ENCODE data around the gene TPP1.

The TPP1 gene

DNA sequence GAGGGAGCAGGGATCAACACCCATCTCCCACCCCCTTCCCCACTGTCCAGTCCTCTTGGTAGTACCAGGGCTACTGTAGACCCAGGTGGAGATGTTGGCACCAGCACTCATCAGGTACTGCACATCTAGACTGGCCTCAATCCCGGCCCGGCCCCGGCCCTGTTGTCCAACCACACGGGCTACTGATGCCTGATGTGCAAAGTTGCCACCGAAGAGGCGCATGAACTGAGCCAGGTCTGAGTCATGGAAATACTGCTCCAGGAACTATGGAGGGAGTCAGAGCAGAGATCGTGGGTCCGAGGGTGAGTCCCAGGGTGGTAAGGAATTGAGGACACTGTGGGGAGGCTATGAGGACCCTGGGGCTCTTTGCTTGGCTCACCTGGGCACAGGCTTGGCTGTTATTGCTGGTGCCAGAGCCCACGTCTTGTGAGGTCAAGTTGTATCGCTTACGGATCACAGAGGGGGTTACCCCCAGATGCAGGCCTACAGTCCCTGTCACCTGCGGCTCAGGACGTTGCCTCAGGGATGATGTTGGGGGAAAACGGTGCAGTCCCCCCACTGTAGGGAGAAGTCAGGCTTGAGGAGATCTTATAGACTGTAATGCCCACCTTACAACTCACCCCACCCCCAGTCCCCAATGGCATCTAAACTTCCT, 2.5 kb downstream of the TPP1 start:
- no peaks in the 10 kb centered on the region for H3K27me3 ChIP-seq (ENCODE audit: control insufficient read depth, insufficient read depth, low read length)
- H3K4me1 ChIP-seq (ENCODE audit: control insufficient read depth, insufficient read depth, low read length) = peaks cover 27% of the 10 kb centered on the region
- H3K27ac ChIP-seq (ENCODE audit: low read depth, low read length) = no peak overlapping the region
- no peak overlapping the region for H3K9ac ChIP-seq (ENCODE audit: low read depth, low read length)
- H3K9me3 ChIP-seq (ENCODE audit: control insufficient read depth, insufficient read depth, low read length) = no peaks in the 10 kb centered on the region
- no peak overlapping the region for H3K4me3 ChIP-seq (ENCODE audit: low read depth, low read length)
- peaks cover 31% of the 10 kb centered on the region for H3K36me3 ChIP-seq (ENCODE audit: control insufficient read depth, insufficient read depth, low read length)

DNA sequence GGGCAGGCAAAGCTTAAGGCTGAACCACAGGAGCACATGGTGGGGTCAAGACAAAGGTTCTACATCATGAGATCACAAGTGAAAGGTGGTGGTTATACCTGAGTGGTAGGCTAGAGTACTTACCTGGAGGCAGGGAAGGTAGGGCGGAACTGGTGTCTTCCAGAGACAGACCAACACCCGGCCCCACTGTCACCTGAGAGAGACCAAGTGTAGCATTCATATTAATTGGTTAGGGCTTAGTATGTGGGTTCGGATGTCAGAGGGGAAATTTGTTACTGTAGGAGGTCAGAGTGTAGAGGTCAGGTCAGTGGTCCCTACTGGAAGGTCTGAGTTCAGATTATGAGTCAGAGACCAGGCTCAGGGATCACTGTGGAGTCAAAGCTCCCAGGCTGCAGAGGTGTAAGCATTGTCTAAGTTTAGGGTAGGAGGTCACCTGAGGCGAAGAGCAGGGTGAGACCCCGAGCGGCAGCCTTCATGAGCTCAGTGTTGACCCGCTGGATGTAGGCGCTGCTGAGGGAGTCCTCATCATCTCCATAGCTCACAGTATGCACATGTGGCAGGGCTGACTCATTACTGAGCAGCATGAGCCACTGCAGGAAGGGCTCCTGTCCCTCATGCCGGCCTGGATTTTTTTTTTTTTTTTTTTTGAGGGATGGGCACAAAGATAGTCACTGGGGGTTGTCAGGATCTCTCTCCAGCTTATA, 3.2 kb downstream of the TPP1 start:
- Histone ChIP-seq H3K4me3 (ENCODE audit: low read depth, low read length) (no peak overlapping the region), H3K27me3 (ENCODE audit: control insufficient read depth, insufficient read depth, low read length) (no peaks in the 10 kb centered on the region), H3K27ac (ENCODE audit: low read depth, low read length) (no peak overlapping the region), H3K9ac (ENCODE audit: low read depth, low read length) (no peak overlapping the region), H3K36me3 (ENCODE audit: control insufficient read depth, insufficient read depth, low read length) (peaks cover 35% of the 10 kb centered on the region), H3K4me1 (ENCODE audit: control insufficient read depth, insufficient read depth, low read length) (peaks cover 27% of the 10 kb centered on the region), H3K9me3 (ENCODE audit: control insufficient read depth, insufficient read depth, low read length) (no peaks in the 10 kb centered on the region)

DNA sequence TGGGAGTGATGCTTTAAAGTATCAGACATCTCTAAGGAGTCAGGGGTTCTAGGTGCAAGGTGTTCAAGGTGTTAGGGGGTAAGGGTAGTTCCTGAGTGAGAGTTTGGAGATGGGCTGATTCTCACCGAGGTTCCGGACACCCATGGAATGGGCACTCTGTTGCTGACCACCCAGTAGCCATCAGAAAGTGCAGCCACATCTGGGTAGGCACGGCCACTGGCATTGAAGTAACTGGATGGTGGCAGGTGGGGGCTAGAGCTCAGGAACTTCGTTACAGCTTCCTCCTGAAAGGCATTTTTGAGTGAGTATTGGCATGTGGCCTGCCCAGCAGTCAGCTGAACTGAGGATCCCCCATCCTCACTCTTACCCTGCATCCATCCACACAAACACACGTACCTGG, 4.2 kb downstream of the TPP1 start:
- peaks cover 44% of the 10 kb centered on the region for H3K36me3 ChIP-seq (ENCODE audit: control insufficient read depth, insufficient read depth, low read length)
- no peaks in the 10 kb centered on the region for H3K27me3 ChIP-seq (ENCODE audit: control insufficient read depth, insufficient read depth, low read length)
- H3K4me1 ChIP-seq (ENCODE audit: control insufficient read depth, insufficient read depth, low read length) = peaks cover 18% of the 10 kb centered on the region

DNA sequence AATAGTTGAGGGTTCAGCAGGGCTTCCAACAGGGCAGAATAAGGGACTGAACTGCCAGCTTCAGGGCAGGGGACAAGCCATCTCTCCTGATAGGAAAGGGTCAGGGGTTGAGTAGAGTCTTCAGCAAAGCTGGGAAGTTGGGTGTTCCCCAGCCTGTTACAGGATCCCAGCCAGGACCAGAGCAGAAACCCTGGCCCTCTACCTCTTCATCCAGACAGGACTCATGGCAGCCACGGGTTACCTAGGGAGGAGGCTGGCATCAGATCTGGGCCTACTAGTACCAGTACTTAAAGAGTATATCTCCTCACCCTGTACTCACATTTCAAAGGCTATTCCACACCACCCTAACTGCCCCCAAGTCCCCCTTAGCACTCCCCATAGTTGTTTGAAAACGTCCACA, 4.8 kb downstream of the TPP1 start:
- no peaks in the 10 kb centered on the region for H3K9me3 ChIP-seq (ENCODE audit: control insufficient read depth, insufficient read depth, low read length)

More for the DNA sequence above, 4.2 kb downstream of the TPP1 start:
- Histone ChIP-seq H3K9me3 (ENCODE audit: control insufficient read depth, insufficient read depth, low read length) (no peaks in the 10 kb centered on the region), H3K4me3 (ENCODE audit: low read depth, low read length) (no peak overlapping the region), H3K9ac (ENCODE audit: low read depth, low read length) (no peak overlapping the region), H3K27ac (ENCODE audit: low read depth, low read length) (no peak overlapping the region)

DNA sequence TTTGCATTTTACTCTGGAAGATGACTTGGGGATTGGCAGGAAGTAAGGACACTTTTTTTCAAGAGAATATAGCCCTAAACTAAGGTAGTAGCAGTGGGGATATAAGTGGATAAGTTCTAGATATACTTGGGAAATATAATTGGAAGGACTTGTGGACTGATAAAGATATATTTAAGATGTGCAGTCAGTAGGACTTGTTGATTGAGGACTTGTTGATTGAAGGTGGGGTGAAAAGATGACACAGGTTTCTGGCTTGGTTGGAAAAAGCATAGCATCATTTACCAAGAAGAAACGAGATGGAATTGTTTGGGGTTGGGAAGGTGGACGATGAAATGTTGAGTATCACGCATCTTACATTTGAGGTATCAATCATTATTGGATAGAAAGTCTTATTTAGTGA, 5.7 kb downstream of the TPP1 start:
- Histone ChIP-seq H3K27ac (ENCODE audit: low read depth, low read length) (peak overlapping the region; percentile 99), H3K36me3 (ENCODE audit: control insufficient read depth, insufficient read depth, low read length) (peaks cover 60% of the 10 kb centered on the region), H3K27me3 (ENCODE audit: control insufficient read depth, insufficient read depth, low read length) (no peaks in the 10 kb centered on the region), H3K4me1 (ENCODE audit: control insufficient read depth, insufficient read depth, low read length) (peaks cover 8% of the 10 kb centered on the region), H3K4me3 (ENCODE audit: low read depth, low read length) (no peak overlapping the region), H3K9ac (ENCODE audit: low read depth, low read length) (no peak overlapping the region), H3K9me3 (ENCODE audit: control insufficient read depth, insufficient read depth, low read length) (no peaks in the 10 kb centered on the region)

More for the DNA sequence above, 4.8 kb downstream of the TPP1 start:
- H3K4me1 ChIP-seq (ENCODE audit: control insufficient read depth, insufficient read depth, low read length) = peaks cover 12% of the 10 kb centered on the region
- H3K36me3 ChIP-seq (ENCODE audit: control insufficient read depth, insufficient read depth, low read length) = peaks cover 50% of the 10 kb centered on the region
- no peak overlapping the region for H3K9ac ChIP-seq (ENCODE audit: low read depth, low read length)
- no peak overlapping the region for H3K27ac ChIP-seq (ENCODE audit: low read depth, low read length)
- no peaks in the 10 kb centered on the region for H3K27me3 ChIP-seq (ENCODE audit: control insufficient read depth, insufficient read depth, low read length)
- no peak overlapping the region for H3K4me3 ChIP-seq (ENCODE audit: low read depth, low read length)

DNA sequence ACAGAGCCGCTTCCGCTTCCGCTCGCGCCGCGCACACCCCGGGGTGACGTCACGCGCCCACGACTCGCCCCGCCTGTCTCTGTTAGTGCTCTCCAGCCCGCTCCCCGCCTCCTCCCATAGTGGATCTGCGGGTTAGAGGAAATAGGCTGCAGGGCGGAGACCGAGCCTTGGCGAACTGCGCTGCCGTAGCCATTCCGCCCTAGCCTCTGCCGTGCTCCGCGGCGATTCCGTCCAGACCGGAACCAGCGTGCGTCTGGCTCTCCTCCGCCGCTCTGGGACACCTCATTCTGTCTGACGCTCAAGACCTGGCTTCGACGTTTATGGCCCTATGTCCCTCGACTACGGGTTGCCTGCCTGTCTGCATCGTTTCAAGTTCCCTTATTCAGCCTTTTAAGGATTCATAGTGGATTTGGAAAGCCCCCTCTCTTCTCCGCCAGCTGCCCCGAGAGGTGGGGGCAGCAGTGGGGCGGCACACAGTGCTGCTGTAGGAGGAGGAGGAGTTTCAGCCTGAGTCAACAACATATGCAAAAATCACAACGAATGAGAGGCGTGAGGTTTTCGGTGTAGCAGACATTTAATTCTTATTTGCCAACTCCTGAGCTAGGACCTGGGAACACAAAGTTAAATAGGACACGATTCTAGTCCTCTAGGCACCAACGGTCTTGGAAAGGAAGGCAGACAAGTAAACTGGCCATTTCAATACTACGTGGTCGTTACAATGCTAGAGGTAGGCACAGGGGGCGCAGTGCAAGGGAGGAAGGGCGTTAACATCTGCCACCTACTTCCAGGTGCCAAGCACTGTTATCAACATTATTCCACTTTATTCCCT, 6.8 kb downstream of the TPP1 start, which contains the start of gene TAF10:
Gene TAF10 (minus strand): TSS at position 4 of the 829 bp plus-strand sequence. CDS start 27 bp downstream, outside the sequence.
- H3K4me3 ChIP-seq (ENCODE audit: low read depth, low read length) = peak within 1 kb of the TSS; percentile 88
- peaks cover 8% of the 10 kb centered on the region; the same call in 1 of the 2 replicates for H3K4me1 ChIP-seq (ENCODE audit: control insufficient read depth, insufficient read depth, low read length)
- H3K9me3 ChIP-seq (ENCODE audit: control insufficient read depth, insufficient read depth, low read length) = no peaks in the 10 kb centered on the region
- H3K27ac ChIP-seq (ENCODE audit: low read depth, low read length) = peak within 1 kb of the TSS; percentile 99
- peaks cover 71% of the 10 kb centered on the region for H3K36me3 ChIP-seq (ENCODE audit: control insufficient read depth, insufficient read depth, low read length)
- H3K27me3 ChIP-seq (ENCODE audit: control insufficient read depth, insufficient read depth, low read length) = no peaks in the 10 kb centered on the region
- peak within 1 kb of the TSS; percentile 95 for H3K9ac ChIP-seq (ENCODE audit: low read depth, low read length)

DNA sequence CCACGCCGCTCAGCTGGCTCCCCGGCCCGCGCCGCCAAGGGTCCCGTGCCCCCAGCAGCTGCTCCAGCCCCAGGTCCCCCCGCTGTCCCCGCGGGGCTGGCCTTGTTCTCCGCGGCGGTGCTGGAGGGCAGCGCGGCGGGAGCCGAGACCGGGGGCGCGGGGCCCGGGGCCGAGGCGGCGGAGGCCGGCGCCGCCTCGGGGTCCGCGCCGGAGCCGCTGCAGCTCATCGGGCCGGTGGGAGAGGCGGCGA, 7.3 kb downstream of the TPP1 start:
- peaks cover 72% of the 10 kb centered on the region for H3K36me3 ChIP-seq (ENCODE audit: control insufficient read depth, insufficient read depth, low read length)

DNA sequence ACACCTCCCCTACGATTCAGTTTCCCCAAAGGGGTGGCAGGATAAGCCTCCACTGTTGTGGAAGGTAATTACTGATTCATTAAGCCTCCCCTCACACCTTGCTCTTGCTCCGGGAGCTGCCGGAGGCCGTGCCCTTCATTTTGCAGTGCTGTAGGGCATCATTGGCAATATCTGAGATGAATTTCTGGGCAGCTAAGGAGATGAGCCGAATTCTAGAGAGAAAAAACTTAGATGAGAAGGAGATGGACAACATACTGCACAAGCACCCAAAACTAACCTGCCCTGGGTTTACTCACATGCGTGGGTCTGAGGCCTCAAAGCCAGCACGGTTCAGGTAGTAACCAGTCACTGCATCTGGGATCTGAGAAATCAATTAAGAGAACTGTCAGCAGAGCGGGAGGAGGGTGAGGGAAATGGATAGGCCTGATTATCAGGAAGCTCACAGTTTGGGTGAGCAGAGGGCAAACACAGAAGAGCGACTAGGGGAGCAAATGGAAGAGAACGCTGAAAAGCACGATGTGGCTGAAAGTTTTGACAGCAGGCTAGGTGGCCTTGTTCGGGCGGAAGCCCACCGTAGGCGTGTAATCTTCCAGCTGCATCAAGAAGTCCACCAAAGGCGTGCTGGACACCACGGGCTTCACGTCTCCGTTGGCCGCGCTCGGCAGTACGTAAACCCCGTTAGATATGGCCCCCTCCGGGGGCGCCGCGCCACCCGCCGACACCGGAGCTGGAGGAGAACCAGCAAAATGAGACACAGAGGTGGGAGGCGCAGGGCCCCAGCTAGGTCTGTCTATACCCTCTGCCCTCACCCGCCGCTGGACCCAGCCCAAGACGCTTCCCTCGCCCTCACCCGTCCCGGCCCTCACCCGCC, 7.9 kb downstream of the TPP1 start:
- Histone ChIP-seq H3K36me3 (ENCODE audit: control insufficient read depth, insufficient read depth, low read length) (peaks cover 67% of the 10 kb centered on the region), H3K9ac (ENCODE audit: low read depth, low read length) (peak overlapping the region; percentile 95), H3K27ac (ENCODE audit: low read depth, low read length) (peak overlapping the region; percentile 99)

More for the DNA sequence above, 7.3 kb downstream of the TPP1 start:
- peak overlapping the region; percentile 99 for H3K27ac ChIP-seq (ENCODE audit: low read depth, low read length)
- H3K4me3 ChIP-seq (ENCODE audit: low read depth, low read length) = peak overlapping the region; percentile 88
- peaks cover 12% of the 10 kb centered on the region for H3K4me1 ChIP-seq (ENCODE audit: control insufficient read depth, insufficient read depth, low read length)
- no peaks in the 10 kb centered on the region for H3K27me3 ChIP-seq (ENCODE audit: control insufficient read depth, insufficient read depth, low read length)
- H3K9ac ChIP-seq (ENCODE audit: low read depth, low read length) = peak overlapping the region; percentile 95
- H3K9me3 ChIP-seq (ENCODE audit: control insufficient read depth, insufficient read depth, low read length) = no peaks in the 10 kb centered on the region

DNA sequence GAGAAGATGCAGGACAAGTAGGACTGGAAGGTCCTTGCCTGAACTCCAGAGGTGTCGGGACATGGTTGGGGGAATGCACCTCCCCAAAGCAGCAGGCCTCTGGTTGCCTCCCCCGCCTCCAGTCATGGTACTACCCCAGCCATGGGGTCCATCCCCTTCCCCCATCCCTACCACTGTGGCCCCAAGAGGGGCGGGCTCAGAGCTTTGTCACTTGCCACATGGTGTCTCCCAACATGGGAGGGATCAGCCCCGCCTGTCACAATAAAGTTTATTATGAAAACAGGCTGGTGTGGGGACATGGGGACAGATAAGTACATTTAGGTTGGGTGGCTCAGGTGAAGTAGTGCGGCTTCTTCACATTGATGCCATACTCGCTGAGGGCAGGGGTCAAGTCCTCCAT, 8.6 kb downstream of the TPP1 start:
- H3K27me3 ChIP-seq (ENCODE audit: control insufficient read depth, insufficient read depth, low read length) = no peaks in the 10 kb centered on the region
- H3K36me3 ChIP-seq (ENCODE audit: control insufficient read depth, insufficient read depth, low read length) = peaks cover 62% of the 10 kb centered on the region
- no peak overlapping the region for H3K4me3 ChIP-seq (ENCODE audit: low read depth, low read length)
- H3K9me3 ChIP-seq (ENCODE audit: control insufficient read depth, insufficient read depth, low read length) = no peaks in the 10 kb centered on the region
- no peak overlapping the region; the same call in 1 of the 2 replicates for H3K9ac ChIP-seq (ENCODE audit: low read depth, low read length)
- peaks cover 20% of the 10 kb centered on the region for H3K4me1 ChIP-seq (ENCODE audit: control insufficient read depth, insufficient read depth, low read length)
- H3K27ac ChIP-seq (ENCODE audit: low read depth, low read length) = peak overlapping the region; percentile 99

More for the DNA sequence above, 7.9 kb downstream of the TPP1 start:
- Histone ChIP-seq H3K27me3 (ENCODE audit: control insufficient read depth, insufficient read depth, low read length) (no peaks in the 10 kb centered on the region), H3K4me3 (ENCODE audit: low read depth, low read length) (peak overlapping the region; percentile 88), H3K4me1 (ENCODE audit: control insufficient read depth, insufficient read depth, low read length) (peaks cover 18% of the 10 kb centered on the region), H3K9me3 (ENCODE audit: control insufficient read depth, insufficient read depth, low read length) (no peaks in the 10 kb centered on the region)

DNA sequence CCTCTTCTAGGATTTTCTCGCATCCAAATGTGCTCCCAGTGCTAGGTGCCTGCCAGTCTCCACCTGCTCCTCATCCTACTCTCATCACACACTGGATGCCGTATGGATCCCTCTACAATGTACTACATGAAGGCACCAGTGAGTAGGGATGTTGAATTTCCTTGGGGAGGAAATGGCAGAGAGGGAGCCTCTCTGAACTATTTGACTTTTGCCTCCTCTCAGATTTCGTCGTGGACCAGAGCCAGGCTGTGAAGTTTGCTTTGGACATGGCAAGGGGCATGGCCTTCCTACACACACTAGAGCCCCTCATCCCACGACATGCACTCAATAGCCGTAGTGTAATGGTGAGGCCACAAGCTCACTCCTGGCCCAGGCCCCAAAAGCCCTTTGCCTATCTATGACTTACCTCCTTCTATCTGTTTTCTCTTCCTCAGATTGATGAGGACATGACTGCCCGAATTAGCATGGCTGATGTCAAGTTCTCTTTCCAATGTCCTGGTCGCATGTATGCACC, 9.7 kb downstream of the TPP1 start:
- Histone ChIP-seq H3K36me3 (ENCODE audit: control insufficient read depth, insufficient read depth, low read length) (peaks cover 51% of the 10 kb centered on the region), H3K27ac (ENCODE audit: low read depth, low read length) (no peak overlapping the region), H3K9me3 (ENCODE audit: control insufficient read depth, insufficient read depth, low read length) (no peaks in the 10 kb centered on the region), H3K9ac (ENCODE audit: low read depth, low read length) (no peak overlapping the region), H3K4me3 (ENCODE audit: low read depth, low read length) (no peak overlapping the region), H3K27me3 (ENCODE audit: control insufficient read depth, insufficient read depth, low read length) (no peaks in the 10 kb centered on the region), H3K4me1 (ENCODE audit: control insufficient read depth, insufficient read depth, low read length) (peaks cover 26% of the 10 kb centered on the region)
